Measurements from ENCODE around the gene MRPS23. TPM values are rescaled to one million over a fixed set of nuclear protein-coding genes. Genes with fewer than 3 reads are reported as not detected.

The MRPS23 gene
- total and polyA plus RNA-seq, 2 of the 4 experiments (the other 2 are of a cell fraction), result 23.5 to 37.3 TPM

DNA sequence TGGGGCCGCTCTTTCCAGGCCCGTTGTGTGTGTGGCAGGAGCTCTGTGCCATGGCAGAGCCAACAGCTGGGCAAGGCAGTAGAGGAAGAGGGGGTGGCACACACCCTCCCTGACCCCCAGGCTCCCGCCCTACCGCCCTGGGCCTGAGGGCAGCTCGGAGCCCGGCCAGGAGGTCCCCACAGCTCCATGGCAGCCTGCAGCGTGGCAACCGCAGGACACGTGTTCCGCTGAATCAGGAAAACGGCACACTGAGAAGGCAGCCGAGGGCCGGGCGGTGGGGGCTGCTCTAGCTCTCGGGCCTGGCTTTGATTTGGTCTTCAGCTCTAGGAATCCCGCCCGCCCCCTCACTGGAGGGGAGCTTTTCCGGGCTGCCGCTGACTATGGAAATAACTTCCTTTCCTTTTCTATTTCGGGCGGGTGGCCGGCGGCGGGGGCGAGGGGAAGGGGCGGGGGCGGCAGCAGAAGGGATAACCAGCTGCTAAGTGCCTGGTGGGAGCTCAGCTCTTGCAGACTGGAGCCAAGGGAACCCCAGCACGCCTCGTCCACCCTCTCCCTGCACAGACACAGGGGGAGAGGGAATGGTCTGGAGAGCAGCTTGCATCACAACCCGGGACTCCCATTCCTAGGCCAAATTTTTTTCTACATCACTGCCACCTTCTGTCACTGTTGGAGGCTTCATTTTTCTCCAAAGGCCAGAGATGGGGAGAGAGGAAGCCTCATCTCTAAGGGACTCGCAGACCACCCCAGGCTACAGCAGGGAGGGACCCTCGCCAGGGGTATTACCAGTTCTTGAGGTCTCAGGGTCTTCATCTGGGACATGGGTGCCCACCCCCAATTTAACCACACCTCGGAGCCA lies 24.8 kb upstream of the MRPS23 start:
- intact Hi-C loops (cut with micrococcal nuclease), result loop anchor here (1.0 to 2.0 kb wide), 5 partner anchors 13 to 113 kb away; partner anchors contain the start of gene CUEDC1
- WGBS, 2 experiments (ENCODE audit: extremely low coverage in 2 of 2, insufficient read length in 1 of 2), result 0% methylated on average over 10 of the region's 33 CpGs; no CpG with 5 or more reads in 1 of the 2 experiments
- TF ChIP-seq CEBPB (IDR thresholded peaks at IDR 0.05; ENCODE audit: low read depth, low read length) (peak; percentile 81), RAD21 (IDR thresholded peaks at IDR 0.05; ENCODE audit: low read length) (no peak; the same call in 1 of the 2 replicates), RCOR1 (IDR thresholded peaks at IDR 0.05; ENCODE audit: insufficient replicate concordance, low read length) (no peak), MXI1 (IDR thresholded peaks at IDR 0.05; ENCODE audit: borderline replicate concordance, low read depth, low read length) (peak; percentile 97), NFE2L2 (IDR thresholded peaks at IDR 0.05; ENCODE audit: low read depth, low read length) (no peak), CHD1 (IDR thresholded peaks at IDR 0.05; ENCODE audit: low read depth, low read length) (no peak), MAZ (IDR thresholded peaks at IDR 0.05; ENCODE audit: borderline replicate concordance, low read depth, low read length) (peak; percentile 97), POLR2A (IDR thresholded peaks at IDR 0.05; ENCODE audit: low read depth, low read length) (no peak), RFX5 (IDR thresholded peaks at IDR 0.05; ENCODE audit: low read depth, low read length) (no peak), SMC3 (IDR thresholded peaks at IDR 0.05; ENCODE audit: low read depth, low read length) (no peak), MAFK (IDR thresholded peaks at IDR 0.05; ENCODE audit: low read depth, low read length) (peak; percentile 89), FOS (IDR thresholded peaks at IDR 0.05; ENCODE audit: low read depth, low read length) (no peak), BHLHE40 (IDR thresholded peaks at IDR 0.05; ENCODE audit: low read depth, low read length) (peak; percentile 74)
- TF ChIP-seq, protein P1, sequence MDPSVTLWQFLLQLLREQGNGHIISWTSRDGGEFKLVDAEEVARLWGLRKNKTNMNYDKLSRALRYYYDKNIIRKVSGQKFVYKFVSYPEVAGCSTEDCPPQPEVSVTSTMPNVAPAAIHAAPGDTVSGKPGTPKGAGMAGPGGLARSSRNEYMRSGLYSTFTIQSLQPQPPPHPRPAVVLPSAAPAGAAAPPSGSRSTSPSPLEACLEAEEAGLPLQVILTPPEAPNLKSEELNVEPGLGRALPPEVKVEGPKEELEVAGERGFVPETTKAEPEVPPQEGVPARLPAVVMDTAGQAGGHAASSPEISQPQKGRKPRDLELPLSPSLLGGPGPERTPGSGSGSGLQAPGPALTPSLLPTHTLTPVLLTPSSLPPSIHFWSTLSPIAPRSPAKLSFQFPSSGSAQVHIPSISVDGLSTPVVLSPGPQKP (IDR thresholded peaks at IDR 0.05; ENCODE audit: borderline replicate concordance, low read depth, low read length), result no peak
- TF ChIP-seq, protein P2, sequence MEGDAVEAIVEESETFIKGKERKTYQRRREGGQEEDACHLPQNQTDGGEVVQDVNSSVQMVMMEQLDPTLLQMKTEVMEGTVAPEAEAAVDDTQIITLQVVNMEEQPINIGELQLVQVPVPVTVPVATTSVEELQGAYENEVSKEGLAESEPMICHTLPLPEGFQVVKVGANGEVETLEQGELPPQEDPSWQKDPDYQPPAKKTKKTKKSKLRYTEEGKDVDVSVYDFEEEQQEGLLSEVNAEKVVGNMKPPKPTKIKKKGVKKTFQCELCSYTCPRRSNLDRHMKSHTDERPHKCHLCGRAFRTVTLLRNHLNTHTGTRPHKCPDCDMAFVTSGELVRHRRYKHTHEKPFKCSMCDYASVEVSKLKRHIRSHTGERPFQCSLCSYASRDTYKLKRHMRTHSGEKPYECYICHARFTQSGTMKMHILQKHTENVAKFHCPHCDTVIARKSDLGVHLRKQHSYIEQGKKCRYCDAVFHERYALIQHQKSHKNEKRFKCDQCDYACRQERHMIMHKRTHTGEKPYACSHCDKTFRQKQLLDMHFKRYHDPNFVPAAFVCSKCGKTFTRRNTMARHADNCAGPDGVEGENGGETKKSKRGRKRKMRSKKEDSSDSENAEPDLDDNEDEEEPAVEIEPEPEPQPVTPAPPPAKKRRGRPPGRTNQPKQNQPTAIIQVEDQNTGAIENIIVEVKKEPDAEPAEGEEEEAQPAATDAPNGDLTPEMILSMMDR (conservative IDR thresholded peaks at IDR 0.05; ENCODE audit: low read depth, low read length), result no peak

More for the DNA sequence above, 24.8 kb upstream of the MRPS23 start:
- Histone ChIP-seq H3K4me3 (ENCODE audit: insufficient read depth, low read depth, low read length) (no peak overlapping the region), H4K5ac (ENCODE audit: low read depth, low read length) (peak overlapping the region; percentile 83), H2AFZ (replicated peaks; ENCODE audit: low read length, poor library complexity) (peak overlapping the region; percentile 68), H3K9me3 (ENCODE audit: control insufficient read depth, insufficient read depth, low read length) (no peaks in the 10 kb centered on the region), H3K56ac (ENCODE audit: extremely low read depth, insufficient read depth, low read length) (peak overlapping the region; percentile 92), H3K9ac (ENCODE audit: low read depth, low read length) (peak overlapping the region; percentile 70), H3K23ac (ENCODE audit: low read depth, low read length) (peak overlapping the region; percentile 97), H3K36me3 (ENCODE audit: control insufficient read depth, insufficient read depth, low read length) (peaks cover 32% of the 10 kb centered on the region), H3K79me1 (ENCODE audit: low read depth in 1 of 2, low read length in 2 of 2) (peaks cover 13 to 59% of the 10 kb centered on the region in 2 experiments), H3K27me3 (ENCODE audit: control insufficient read depth, insufficient read depth, low read length) (no peaks in the 10 kb centered on the region), H4K91ac (ENCODE audit: insufficient read depth, low read depth, low read length) (peak overlapping the region; percentile 99), H3K27ac (ENCODE audit: insufficient read depth, low read length) (peak overlapping the region; percentile 89), H3K4me2 (ENCODE audit: low read depth, low read length) (peak overlapping the region; percentile 64), H2BK15ac (ENCODE audit: low read depth, low read length) (peak overlapping the region; percentile 98), H2BK20ac (ENCODE audit: low read depth, low read length) (peak overlapping the region; percentile 95), H2AK9ac (replicated peaks; ENCODE audit: low read depth, low read length, poor library complexity) (peak overlapping the region; percentile 96), H3K14ac (replicated peaks; ENCODE audit: low read depth, low read length) (peak overlapping the region; percentile 98), H3K18ac (ENCODE audit: low read depth, low read length) (peak overlapping the region; percentile 79), H2AK5ac (ENCODE audit: low read depth, low read length) (peak overlapping the region; percentile 100), H2BK120ac (ENCODE audit: low read depth, low read length) (peak overlapping the region; percentile 99), H4K8ac (ENCODE audit: low read depth in 2 of 2, low read length in 2 of 2) (peak overlapping the region; percentile 80 to 95), H3K9me1 (ENCODE audit: insufficient read depth, low read length) (peaks cover 35% of the 10 kb centered on the region), H4K20me1 (ENCODE audit: insufficient read depth, low read length) (no peaks in the 10 kb centered on the region), H3K4ac (ENCODE audit: low read depth, low read length) (peak overlapping the region; percentile 100), H2BK5ac (ENCODE audit: low read depth, low read length, poor library complexity, severe bottlenecking) (peak overlapping the region; percentile 98), H3K4me1 (ENCODE audit: control insufficient read depth, insufficient read depth, low read length) (peaks cover 48% of the 10 kb centered on the region)
- POLR2A ChIA-PET (ENCODE audit: unreplicated experiment), result interaction anchor here (0.7 to 2.2 kb wide), 9 partner anchors 13 to 125 kb away, joined by 3 to 15 read pairs (median 4); partner anchors contain the start of gene CUEDC1
- no TSS peak for BruUV-seq (replicated peaks)
- CTCF ChIA-PET, result interaction anchor here (0.8 to 2.0 kb wide), 12 partner anchors 14 to 238 kb away, joined by 3 to 7 read pairs (median 3); no protein-coding TSS in a partner anchor
- in situ Hi-C loops (cut with MboI; ENCODE audit: low sequenced_read_pairs), result loop anchor here (25.0 kb wide), 1 partner anchor 463 kb away; the partner anchor contains the start of gene TSPOAP1
- ATAC-seq (ENCODE audit: low read depth), result peak; percentile 61
- dilution Hi-C loops (cut with HindIII; ENCODE audit: low sequenced_read_pairs, unreplicated experiment), result loop anchor here (25.0 kb wide), 1 partner anchor 113 kb away; the partner anchor contains the start of gene VEZF1
- DNase-seq, result peak; percentile 95

All from IMR-90 (cell line).